HG03196 (cell line): ENCODE measurements around the gene NLRP6.
"Not testable (repeated sequence)": the region's sequence is repeated elsewhere in the genome, so short reads cannot be mapped to it uniquely, and the experiment has no call there.

Source experiments
- ATAC-seq: cut with Tn5 transposase; IDR thresholded peaks from one replicate; pipeline ENCODE4 v1.9.1; 2021; ENCODE audit not compliant: unreplicated experiment

NLRP6 gene

GRCh38 chr11:319121-319887 lies 41.1 kb downstream of the NLRP6 start:
- peak; percentile 15 for ATAC-seq

- not testable (repeated sequence) for ATAC-seq
These were observed 41.7 kb downstream of the NLRP6 start for GRCh38 chr11:319888-320273.

DNA sequence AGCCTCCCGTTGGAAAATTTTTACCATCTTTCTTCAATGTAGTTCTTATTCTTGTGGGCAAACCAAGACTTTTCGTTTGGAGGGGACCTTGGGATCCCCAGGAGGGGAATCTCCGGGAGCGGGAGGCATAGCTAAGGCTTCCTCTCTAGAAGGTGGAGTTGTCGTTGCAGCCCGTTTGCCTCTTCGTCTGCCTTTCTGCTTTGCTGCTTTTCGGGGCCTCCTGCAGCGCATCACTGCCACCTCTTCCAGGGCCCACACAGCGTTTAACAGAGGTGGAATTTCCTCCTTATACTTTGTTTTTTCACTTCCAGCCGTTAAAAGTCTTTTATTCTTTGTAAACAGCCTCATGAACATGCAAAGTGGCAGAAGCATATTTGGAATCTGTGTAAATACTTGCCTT lies 45.9 kb downstream of the NLRP6 start:
- no peak for ATAC-seq

GRCh38 chr11:324593-325517 lies 46.6 kb downstream of the NLRP6 start:
- not testable (repeated sequence) for ATAC-seq

DNA sequence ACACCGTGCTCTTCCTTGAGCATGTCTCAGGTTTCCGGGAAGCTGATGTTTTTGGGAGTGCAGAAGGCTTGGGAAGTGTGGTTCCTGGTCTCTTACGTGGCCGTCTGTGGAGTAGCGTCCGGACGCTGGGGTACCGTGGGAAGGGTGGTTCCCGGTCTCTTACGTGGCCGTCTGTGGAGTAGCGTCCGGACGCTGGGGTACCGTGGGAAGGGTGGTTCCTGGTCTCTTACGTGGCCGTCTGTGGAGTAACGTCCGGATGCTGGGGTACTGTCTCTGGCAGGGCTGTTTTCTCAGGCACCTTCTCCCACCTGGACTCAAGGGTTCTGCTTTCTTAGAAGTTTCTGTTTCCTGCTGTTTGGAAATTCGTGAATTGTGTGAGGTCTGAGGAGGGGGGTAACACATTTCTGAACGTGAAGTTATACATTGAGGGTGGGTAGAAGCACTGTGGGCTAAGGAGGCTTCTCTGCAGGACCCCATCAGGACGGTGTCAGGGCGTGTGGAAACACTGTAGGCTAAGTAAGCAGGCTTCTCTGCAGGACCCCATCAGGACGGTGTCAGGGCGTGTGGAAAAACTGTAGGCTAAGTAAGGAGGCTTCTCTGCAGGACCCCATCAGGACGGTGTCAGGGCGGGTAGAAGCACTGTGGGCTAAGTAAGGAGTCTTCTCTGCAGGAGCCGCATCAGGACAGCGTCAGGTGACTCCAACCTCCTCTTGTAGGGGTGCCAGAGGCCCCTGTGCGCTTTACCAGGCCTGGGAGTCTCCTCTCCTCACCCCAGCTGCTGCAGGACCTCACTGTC lies 47.8 kb downstream of the NLRP6 start:
- ATAC-seq = no peak

- no peak for ATAC-seq
These were observed 48.3 kb downstream of the NLRP6 start for GRCh38 chr11:326592-326841.

DNA sequence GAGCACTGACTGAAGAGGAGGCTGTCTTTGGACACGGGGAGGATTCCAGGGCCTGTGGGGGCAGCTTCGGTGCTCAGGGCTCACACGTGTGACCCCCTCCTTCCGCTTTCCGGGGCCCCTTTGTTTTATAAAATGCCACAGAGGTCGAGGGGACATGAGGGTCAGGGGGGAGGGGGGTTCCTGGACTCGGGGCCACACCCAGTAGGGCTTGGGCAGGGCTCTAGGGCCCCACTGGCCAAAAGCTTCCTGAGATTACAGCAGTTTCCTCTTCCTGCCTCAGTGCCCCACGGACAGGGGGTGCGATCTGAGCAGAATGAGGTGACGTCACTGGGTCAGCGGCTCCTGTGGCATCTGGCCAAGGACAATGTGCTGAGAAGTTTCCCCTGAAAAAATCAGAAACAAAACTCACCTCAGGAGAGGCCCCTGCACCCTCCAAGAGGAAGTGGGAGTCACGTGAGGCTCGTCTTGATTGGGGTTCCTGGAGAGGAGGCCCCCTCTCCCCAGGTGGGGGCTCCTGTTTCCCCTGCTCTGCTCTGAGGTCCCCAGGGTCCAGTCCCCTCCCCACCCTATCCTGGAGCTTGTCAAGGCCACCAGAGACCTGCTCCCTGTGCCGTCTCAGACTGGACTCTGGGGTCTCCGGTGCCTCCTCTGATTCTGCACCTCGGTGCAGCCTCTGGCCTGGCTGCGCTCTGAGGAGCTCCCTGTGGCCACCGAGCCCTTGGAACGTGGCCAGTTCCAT lies 48.8 kb downstream of the NLRP6 start:
- ATAC-seq = peak; percentile 71

DNA sequence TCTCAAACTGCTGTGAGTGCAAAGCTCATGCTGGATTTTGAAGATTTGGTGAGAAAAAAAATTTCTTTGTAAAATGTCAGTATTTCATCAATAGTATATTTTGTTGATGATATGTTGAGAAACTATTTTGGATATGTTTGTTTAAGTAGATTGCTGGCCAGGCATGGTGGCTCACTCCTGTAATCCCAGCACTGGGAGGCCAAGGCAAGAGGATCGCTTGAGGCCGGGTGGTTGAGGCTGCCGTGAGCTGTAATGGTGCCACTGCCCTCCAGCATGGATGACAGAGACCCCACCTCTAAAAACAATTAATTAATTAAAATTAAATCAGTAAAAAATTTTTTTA lies 49.3 kb downstream of the NLRP6 start:
- no peak for ATAC-seq

DNA sequence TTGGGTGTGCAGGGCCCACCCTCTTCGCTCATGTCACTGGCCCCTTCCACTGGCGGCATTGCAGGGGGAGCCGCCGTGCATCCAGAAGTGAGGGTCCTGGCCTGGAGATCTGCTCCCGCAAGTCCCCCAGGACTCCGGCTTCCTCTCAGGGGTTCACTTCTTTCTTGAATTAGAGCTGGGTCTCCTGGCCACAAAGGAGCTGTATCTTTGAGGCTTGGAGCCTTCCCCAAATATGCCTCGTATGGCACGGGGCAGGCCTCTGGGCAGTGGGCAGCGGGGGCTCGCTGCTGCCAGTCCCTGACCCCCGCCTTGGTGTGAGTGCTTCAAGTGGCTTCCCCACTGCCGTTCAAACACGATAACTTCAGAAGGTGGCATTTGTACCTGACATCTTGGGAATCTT lies 49.8 kb downstream of the NLRP6 start:
- ATAC-seq = no peak

DNA sequence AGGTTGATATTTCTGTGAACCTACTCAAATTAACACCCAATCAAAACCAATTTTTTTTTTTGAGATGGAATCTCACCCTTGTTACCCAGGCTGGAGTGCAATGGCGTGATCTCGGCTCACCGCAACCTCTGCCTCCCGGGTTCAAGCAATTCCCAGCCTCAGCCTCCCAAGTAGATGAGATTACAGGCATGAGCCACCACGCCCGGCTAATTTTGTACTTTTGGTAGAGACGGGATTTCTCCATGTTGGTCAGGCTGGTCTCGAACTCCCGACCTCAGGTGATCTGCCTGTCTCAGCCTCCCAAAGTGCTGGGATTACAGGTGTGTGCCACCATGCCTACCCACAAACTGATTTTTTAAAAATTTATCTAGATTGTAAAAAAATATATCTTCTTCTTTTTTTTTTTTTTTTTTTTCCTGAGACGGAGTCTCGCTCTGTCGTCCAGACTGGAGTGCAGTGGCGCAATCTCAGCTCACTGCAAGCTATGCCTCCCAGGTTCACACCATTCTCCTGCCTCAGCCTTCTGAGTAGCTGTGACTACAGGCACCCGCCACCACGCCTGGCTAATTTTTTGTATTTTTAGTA lies 50.4 kb downstream of the NLRP6 start:
- not testable (repeated sequence) for ATAC-seq

- ATAC-seq = no peak
These were observed 51.7 kb downstream of the NLRP6 start for GRCh38 chr11:329886-330253.

GRCh38 chr11:330307-330693 lies 52.1 kb downstream of the NLRP6 start:
- ATAC-seq = no peak

- no peak for ATAC-seq
These were observed 52.6 kb downstream of the NLRP6 start for GRCh38 chr11:330694-331357.

DNA sequence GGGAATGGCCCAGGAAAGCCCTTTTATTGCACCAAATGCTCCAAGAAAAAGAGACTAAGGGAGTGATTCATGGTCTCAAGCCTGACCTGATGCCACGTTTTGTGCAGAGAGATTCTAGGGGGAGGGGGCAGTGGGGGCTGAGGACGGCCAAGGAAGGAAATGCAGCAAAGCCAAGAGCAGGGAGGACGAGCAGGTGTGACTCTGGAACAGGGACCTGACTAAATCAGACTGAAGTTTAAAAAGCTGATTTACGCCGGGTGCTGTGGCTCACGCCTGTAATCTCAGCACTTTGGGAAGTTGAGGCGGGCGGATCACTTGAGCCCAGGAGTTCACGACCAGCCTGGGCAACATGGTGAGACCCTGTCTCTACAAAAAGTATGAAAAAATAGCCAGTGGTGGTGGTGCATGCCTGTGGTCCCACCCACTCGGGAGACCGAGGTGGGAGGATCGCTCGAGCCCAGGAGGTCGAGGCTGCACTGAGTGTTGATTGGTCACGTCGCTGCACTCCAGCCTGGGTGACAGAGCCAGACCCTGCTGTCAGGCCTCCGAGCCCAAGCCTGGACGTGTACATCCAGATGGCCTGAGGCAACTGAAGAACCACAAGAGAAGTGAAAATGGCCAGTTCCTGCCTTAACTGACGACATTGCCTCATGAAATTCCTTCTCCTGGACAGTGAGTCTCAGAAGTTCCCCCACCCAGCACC lies 53.3 kb downstream of the NLRP6 start:
- ATAC-seq = no peak

DNA sequence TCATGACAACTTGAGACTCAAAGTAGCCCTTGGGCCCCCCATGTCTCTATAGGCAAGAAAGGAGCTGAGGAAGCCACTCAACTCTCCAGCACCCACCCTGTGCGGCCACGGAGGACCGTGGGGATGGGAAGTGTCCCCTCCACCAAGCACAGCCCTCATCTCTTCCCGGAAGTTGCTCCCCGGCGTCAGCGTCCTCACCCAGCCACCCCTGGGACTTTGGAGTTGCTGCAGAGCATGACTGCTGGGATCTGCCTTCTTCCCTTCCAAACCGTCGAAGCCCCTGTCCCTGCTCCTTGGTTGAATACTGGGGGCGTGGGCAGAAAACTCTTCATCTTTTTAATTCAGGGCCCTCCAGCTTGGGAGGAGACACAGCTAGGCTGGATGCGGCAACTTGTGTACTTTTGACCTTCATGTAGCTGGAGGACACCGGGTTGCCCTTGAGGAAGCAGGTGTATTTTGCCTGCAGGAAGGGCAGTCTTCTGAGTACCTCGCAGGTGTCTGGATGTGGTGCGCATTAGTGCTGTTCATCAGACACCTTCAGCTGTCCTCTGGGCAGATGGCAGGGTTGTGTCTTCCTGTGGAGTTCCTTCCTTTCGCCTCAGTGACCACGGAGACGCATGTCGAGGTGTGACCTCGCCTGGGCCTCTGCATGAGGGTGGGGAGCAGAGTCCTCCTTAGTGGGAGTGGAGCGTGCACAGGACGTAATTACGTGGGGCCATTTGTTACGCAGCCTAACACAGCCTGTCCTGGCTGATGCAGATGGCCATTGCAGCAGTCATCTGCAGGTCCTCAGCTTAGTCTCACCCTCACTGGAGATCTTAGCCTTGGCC lies 54.7 kb downstream of the NLRP6 start:
- no peak for ATAC-seq

DNA sequence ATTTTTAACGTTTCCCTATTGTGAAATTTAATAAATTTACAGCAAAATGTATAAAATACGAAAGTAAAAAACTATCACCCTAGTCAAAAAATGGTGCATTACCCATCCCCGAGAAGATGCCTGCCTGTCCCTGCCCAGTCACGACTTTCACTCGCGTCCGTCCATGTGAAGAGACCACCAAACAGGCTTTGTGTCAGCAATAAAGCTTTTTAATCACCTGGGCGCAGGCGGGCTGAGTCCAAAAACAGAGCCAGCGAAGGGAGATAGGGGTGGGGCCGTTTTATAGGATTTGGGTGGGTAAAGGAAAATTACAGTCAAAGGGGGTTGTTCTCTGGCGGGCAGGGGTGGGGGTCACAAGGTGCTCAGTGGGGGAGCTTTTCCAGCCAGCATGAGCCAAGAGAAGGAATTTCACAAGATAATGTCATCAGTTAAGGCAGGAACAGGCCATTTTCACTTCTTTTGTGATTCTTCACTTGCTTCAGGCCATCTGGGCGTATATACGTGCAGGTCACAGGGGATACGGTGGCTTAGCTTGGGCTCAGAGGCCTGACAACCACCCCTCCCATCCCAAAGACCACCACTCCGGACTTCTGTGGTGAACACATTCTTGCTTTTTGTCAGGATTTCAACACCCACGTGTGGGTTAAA lies 55.5 kb downstream of the NLRP6 start:
- ATAC-seq = not testable (repeated sequence)

- no peak for ATAC-seq
These were observed 56.2 kb downstream of the NLRP6 start for GRCh38 chr11:334264-334994.
